ENCODE measurements around the gene CASZ1. TPM values are rescaled to one million over a fixed set of nuclear protein-coding genes. Genes with fewer than 3 reads are reported as not detected.

CASZ1 gene
- total RNA-seq, 1 donor from 2014 or later, result 3.4 TPM

DNA sequence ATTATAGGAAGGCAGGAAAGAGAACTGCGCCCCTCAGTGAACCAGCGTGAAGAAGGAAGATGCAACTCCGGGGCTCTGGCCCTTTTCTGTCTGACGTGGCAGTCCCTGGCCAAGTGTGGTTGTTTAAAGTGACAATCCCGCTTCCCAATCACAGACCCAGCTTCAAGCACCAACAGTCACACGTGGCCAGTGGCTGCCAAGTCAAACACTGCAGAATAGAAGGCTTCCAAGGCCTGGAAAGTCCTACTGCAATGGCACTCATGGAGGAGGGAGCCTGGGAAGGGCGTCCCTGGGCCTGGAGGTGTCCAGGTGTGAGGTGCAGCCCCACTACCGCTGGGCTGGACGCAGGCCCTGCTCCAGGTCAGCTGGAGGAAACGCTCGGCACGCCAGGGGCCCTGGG is 143.8 kb downstream of the CASZ1 start:
- peaks cover 16% of the 10 kb centered on the region for H3K36me3 Mint-ChIP-seq
- H3K4me1 Mint-ChIP-seq, result peaks cover 30% of the 10 kb centered on the region
- no peak overlapping the region for H3K4me2 ChIP-seq
- no peak for TF ChIP-seq EZH2 (IDR thresholded peaks at IDR 0.05)
- TF ChIP-seq, protein P1, sequence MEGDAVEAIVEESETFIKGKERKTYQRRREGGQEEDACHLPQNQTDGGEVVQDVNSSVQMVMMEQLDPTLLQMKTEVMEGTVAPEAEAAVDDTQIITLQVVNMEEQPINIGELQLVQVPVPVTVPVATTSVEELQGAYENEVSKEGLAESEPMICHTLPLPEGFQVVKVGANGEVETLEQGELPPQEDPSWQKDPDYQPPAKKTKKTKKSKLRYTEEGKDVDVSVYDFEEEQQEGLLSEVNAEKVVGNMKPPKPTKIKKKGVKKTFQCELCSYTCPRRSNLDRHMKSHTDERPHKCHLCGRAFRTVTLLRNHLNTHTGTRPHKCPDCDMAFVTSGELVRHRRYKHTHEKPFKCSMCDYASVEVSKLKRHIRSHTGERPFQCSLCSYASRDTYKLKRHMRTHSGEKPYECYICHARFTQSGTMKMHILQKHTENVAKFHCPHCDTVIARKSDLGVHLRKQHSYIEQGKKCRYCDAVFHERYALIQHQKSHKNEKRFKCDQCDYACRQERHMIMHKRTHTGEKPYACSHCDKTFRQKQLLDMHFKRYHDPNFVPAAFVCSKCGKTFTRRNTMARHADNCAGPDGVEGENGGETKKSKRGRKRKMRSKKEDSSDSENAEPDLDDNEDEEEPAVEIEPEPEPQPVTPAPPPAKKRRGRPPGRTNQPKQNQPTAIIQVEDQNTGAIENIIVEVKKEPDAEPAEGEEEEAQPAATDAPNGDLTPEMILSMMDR (IDR thresholded peaks at IDR 0.05), result no peak
- TF ChIP-seq EZH2phosphoT487 (IDR thresholded peaks at IDR 0.05), result no peak
- no peak overlapping the region for H3K4me3 ChIP-seq
- no peaks in the 10 kb centered on the region for H3K27me3 Mint-ChIP-seq (ENCODE audit: insufficient read depth, low read depth)
- no peak overlapping the region for H3K9ac ChIP-seq
- no peaks in the 10 kb centered on the region for H3K79me2 ChIP-seq (ENCODE audit: low read depth)
- no peaks in the 10 kb centered on the region for H3K9me3 Mint-ChIP-seq
- H3K36me3 ChIP-seq, result no peaks in the 10 kb centered on the region
- peaks cover 33% of the 10 kb centered on the region for H3K4me1 ChIP-seq
- peaks cover 19% of the 10 kb centered on the region for H4K20me1 ChIP-seq (ENCODE audit: low read depth)
- H3K27me3 ChIP-seq, result peaks cover 16% of the 10 kb centered on the region
- no peak for DNase-seq (ENCODE audit: low spot score)
- H3F3A ChIP-seq (ENCODE audit: low read depth), result peaks cover 31% of the 10 kb centered on the region
- H3K9me3 ChIP-seq (ENCODE audit: low read depth), result no peaks in the 10 kb centered on the region
- no peak overlapping the region for H3K27ac Mint-ChIP-seq
- no peak overlapping the region for H2AFZ ChIP-seq (replicated peaks)
- no peak overlapping the region for H3K27ac ChIP-seq
- H3K4me3 Mint-ChIP-seq, result peak overlapping the region; percentile 35

DNA sequence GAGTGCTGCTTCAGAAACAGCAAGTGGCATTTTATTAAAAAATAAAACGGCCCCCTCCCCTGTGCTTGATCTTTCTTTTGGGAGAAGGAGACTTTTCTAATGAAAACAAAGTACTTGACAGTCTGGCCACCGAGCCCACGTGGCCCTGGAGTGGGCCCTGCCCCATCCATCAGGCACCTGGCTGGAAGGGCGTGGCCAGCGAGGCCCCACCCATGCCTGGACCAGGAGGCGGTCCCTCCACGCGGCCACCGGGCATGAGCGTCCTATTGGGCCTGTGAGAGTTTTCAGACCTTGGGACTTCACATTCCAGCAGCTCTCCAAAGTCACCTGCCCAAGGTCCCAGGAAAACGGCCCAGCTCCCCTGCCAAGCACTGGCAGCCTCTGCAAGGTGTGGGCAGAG is 144.7 kb downstream of the CASZ1 start:
- no peaks in the 10 kb centered on the region for H3K36me3 ChIP-seq
- no peak overlapping the region for H3K9ac ChIP-seq
- peaks cover 16% of the 10 kb centered on the region for H3K27me3 ChIP-seq
- H3K4me2 ChIP-seq, result no peak overlapping the region
- Mint-ChIP-seq H3K27ac (no peak overlapping the region), H3K27me3 (ENCODE audit: insufficient read depth, low read depth) (peaks cover 2% of the 10 kb centered on the region), H3K4me1 (peaks cover 27% of the 10 kb centered on the region), H3K4me3 (no peak overlapping the region), H3K36me3 (peaks cover 16% of the 10 kb centered on the region), H3K9me3 (no peaks in the 10 kb centered on the region)
- no peak overlapping the region for H3K27ac ChIP-seq
- H3K4me3 ChIP-seq, result no peak overlapping the region
- no peak for DNase-seq (ENCODE audit: low spot score)
- peaks cover 31% of the 10 kb centered on the region for H3F3A ChIP-seq (ENCODE audit: low read depth)
- H2AFZ ChIP-seq (replicated peaks), result no peak overlapping the region
- no peak for TF ChIP-seq EZH2phosphoT487 (IDR thresholded peaks at IDR 0.05)
- TF ChIP-seq, protein P1 (IDR thresholded peaks at IDR 0.05), result no peak
- TF ChIP-seq EZH2 (IDR thresholded peaks at IDR 0.05), result no peak
- H4K20me1 ChIP-seq (ENCODE audit: low read depth), result peaks cover 19% of the 10 kb centered on the region
- no peaks in the 10 kb centered on the region for H3K79me2 ChIP-seq (ENCODE audit: low read depth)
- H3K4me1 ChIP-seq, result peaks cover 35% of the 10 kb centered on the region
- no peaks in the 10 kb centered on the region for H3K9me3 ChIP-seq (ENCODE audit: low read depth)

DNA sequence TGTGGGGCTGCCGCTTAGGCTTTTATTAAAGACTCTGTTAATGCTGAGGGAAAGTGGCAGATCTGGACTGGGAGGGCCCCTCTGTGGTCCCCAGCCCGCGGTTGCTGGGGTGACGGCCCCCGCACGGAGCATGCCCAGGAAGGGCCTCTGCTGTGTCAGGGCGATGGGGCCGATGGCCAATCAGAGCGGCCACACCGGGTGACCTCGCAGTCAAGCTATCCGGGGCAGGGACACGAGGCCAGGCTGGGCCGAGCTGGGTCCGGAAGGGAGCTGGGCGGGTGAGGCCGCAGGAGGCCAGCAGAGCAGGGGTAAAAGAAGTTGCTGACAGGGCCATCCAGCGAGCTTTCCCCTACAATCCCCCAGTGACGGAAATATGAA is 145.1 kb downstream of the CASZ1 start:
- H3K27ac Mint-ChIP-seq, result no peak overlapping the region

More for the DNA sequence above, 145.1 kb downstream of the CASZ1 start:
- Histone ChIP-seq H3K4me1 (peaks cover 36% of the 10 kb centered on the region), H3K79me2 (ENCODE audit: low read depth) (no peaks in the 10 kb centered on the region), H3K36me3 (no peaks in the 10 kb centered on the region), H3F3A (ENCODE audit: low read depth) (peaks cover 31% of the 10 kb centered on the region), H3K27ac (no peak overlapping the region), H4K20me1 (ENCODE audit: low read depth) (peaks cover 19% of the 10 kb centered on the region), H2AFZ (replicated peaks) (no peak overlapping the region), H3K27me3 (peaks cover 16% of the 10 kb centered on the region), H3K4me3 (no peak overlapping the region), H3K9ac (no peak overlapping the region), H3K9me3 (ENCODE audit: low read depth) (no peaks in the 10 kb centered on the region), H3K4me2 (no peak overlapping the region)
- DNase-seq (ENCODE audit: low spot score), result peak; percentile 56
- Mint-ChIP-seq H3K4me3 (no peak overlapping the region), H3K9me3 (no peaks in the 10 kb centered on the region), H3K27me3 (ENCODE audit: insufficient read depth, low read depth) (peaks cover 2% of the 10 kb centered on the region), H3K36me3 (peaks cover 16% of the 10 kb centered on the region), H3K4me1 (peaks cover 27% of the 10 kb centered on the region)
- TF ChIP-seq EZH2 (IDR thresholded peaks at IDR 0.05) (no peak), EZH2phosphoT487 (IDR thresholded peaks at IDR 0.05) (no peak)
- TF ChIP-seq, protein P1 (IDR thresholded peaks at IDR 0.05), result no peak

Measured in neural progenitor cell (in vitro differentiated cells).